SIG-M5 treated with dmso at 0.1 percent for 504 hours (cell line): Measurements from ENCODE around the gene DARS2.
"Not testable (repeated sequence)": the region's sequence is repeated elsewhere in the genome, so short reads cannot be mapped to it uniquely, and the experiment has no call there.

Experiments used
- DNase-seq: peaks from one replicate; lab custom pipeline; 2025; ENCODE audit not compliant: unreplicated experiment; lab: John Stamatoyannopoulos, UW

DARS2 gene

GRCh38 chr1:173862146-173862768, 37.8 kb downstream of the DARS2 start:
- peak; percentile 31 for DNase-seq

DNA sequence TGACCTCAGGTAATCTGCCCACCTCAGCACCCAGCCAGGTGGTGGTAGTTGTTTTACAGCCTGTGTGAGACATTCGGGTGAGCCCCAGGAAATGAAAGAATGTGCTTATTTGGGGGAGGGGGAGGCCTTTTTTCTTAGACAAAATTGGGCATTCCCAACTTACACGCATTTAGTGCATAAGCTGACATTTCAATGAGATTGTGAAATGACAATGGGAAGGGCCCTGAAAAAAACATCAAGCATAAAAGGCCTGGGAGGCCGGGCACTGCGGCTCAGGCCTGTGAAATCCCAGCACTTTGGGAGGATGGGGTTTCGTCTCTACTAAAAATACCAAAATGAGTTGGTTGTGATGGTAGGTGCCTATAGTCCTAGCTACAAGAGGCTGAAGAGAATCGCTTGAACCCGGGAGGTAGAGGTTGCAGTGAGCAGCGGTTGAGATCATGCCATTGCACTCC, 38.3 kb downstream of the DARS2 start:
- no peak for DNase-seq

DNA sequence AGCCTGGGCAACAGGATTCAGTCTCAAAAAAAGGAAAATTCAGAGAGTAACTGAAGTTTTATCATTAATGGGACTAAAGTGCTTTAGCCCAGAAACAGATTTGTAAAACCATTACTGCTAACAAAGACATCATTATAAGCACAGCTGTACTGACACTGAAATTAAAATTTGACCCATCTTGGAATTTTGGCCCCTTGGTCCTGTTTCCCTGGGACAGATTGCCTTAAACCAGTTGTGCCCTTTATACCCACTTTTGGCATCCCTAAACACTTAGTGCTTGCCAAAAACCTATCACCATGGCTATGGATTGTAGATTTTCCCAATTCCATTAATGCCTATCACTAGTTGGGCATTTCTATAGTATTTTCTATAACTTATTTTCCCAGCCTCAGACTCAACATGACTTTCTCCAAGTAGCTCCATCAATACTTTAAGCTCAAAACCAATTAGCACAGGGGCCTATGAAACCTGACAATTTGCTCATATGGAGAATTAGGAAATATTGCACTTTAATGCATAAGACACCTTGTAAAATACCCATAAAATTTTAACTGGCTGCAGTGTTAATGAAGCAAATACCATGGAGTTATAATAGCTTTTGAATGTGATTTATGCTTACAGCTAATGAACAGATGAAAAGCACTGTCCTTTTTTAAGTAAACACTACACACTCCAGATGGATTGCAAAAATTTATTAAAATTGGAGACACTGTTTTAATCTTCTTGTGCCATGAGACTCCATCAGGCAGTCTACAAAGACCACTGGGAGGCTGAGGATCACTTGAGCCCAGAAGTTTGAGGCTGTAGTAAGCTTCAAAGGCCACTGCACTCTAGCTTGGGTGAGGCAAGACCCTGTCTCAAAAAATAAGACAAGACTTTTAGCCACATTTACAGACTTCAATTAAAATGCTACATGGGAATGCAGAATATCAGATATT, 39.0 kb downstream of the DARS2 start:
- no peak for DNase-seq

DNA sequence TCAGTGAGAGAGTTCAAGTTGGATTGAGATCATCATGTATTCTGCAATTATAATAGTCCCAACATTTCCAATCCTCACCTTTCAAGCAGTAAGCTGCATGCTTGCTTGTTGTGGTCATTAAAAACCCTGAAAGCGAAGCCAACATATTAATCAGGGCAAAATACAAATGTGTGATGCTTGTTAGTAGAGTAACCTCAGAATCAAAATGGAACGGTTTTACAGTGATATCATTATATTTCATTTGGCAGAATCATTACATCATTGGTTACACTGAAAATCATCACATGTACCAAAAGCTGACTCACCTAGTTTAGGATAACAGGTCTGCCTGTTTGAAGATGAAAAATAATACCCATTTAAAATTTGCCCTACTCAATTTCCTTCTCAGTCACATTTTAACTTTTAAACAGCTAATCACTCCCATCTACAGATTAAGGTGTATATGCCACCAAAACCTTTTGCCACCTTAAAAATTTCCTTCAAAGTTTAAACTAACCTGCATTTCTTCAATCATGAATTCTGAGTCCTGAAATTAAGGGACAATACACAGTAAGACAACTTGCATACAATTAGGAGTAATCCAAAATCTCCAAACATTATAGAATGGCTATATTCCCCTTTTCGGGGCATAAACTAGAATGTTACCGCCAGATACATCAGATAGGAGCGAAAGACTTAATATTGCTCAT, 39.9 kb downstream of the DARS2 start:
- no peak for DNase-seq

DNA sequence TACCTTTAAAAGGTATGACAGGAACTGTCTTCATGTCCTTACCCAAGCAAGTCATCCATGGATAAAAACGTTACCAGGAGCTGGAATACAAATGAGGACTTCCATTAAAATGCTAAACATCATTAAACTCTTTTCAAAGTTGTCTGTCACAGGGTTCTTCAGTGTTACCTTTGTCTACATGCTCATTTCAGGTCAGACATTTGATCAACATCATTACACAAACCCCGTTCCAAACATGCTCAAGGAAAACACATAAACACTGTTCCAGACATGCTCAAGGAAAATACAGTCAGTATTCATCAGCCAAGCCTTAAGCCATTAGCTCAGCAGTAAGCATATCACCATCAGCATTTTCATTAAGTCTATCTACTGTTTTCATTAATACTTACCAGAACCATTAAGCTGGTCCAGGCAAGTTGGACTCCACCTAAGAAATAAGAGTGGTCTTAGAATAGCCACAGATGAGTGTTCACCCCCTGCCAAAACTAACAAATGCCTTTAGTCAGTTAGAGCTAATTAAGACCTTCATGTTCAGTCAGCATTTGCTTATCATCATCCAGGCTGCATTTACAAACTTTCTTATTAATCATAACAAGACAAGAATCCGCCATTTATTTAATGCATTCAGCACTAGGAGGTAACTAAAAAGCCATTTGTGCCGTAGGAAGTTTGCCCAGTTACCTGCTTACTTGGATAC, 41.1 kb downstream of the DARS2 start:
- no peak for DNase-seq

DNA sequence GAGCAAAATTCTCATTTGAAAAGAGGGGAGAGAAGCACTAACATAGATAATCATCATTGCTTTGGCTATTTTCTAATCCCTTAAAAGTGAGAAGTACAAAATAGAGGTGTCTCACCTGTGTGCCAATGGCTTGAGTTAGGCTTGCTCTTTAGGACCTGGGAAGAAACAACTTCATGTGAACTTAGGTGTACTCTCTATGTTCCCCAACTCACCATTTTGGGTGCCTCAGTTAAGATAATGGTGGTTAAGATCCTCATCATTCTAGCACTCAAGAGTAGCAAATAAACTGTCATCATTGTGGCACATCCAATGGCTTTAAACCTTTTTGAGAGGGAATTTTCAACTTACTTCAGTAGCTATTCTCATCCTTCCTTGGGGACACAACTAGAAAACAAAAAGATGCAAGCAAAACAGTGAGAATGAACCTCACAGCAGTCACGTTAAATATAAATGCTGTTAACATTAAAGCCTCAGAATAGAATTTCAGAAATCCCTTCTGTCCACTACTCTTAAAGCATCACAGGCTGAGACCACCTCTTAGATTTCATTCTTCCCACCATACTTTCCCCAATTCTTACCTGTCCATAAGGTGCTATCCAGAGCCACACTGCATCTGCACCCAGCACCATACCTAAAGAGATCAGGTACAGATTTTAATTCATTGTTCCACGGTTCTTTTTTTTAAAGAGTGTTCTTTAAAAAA, 42.1 kb downstream of the DARS2 start:
- DNase-seq = no peak

DNA sequence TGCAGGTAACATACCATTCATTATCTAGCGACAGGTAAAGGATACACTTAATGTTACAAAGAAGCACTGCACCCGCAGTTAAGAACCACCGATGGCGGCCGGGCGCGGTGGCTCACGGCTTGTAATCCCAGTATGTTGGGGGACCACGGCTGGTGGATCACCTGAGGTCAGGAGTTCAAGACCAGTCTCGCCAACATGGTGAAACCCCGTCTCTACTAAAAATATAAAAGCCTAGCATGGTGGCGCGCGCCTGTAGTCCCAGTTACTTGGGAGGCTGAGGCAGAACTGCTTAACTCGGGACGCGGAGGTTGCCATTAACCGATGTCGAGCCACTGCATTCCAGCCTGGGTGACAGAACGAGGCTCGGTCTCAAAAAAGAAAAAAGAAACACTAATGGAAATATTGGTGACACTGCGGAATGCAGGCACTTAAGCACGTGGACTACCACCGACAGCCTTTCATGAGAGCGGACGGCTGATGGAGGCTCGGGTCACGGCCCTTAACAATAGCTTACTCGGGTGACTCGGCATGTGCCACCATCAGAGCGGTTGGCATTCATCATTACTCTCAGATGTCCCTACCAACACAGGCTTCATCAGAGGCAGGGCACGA, 42.8 kb downstream of the DARS2 start:
- DNase-seq = no peak

DNA sequence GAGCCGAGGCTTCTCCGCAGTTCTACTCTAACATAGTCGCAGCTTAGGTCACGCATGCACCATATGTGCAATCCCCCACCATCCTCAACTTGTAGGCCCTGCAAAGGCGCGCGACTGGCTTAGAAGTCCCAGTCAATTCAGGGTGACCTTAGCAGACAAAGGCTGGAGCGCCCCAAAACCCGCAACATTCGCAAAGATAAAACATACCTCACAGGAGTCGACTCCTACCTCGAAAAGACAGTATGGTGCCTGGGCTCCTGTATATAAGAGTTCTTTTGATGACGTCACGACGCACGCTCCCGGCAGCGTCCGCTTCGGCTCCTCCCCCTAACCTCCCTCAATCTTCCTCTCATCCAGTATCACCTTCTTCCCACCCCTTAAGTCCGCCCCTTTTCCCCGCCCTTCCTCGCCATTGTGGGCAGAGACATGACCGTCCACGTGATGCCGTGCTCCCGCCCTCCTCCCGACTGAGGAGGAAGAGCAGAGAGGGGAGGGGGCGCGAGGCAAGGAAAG, 43.3 kb downstream of the DARS2 start, which contains the start of gene GAS5:
Gene GAS5, minus strand, starts transcription at position 237 of the 513 bp plus-strand sequence.
- peak; percentile 100 for DNase-seq

GRCh38 chr1:173868266-173869020, 44.0 kb downstream of the DARS2 start, which contains the start of gene ZBTB37:
TSS of gene ZBTB37 (plus strand) at chr1:173868380. CDS start at chr1:173870226, 1,846 bp downstream.
- peak; percentile 92 for DNase-seq

DNA sequence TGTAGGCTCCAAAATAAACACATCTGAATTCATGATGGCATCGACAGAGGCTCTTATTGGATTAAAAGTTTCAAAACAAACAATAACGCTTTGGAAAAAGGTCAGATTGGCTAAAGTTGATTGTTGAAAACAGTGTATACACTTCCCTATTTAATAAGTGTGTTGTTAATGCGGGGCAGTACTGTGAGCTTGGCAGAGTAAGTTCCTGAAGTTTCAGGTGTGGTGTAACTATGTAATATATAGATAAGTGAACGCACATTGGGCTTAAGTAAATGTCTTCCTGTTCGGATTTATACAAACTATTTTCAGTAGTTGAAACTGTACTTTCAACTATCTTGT, 44.5 kb downstream of the DARS2 start:
- DNase-seq = peak; percentile 71

DNA sequence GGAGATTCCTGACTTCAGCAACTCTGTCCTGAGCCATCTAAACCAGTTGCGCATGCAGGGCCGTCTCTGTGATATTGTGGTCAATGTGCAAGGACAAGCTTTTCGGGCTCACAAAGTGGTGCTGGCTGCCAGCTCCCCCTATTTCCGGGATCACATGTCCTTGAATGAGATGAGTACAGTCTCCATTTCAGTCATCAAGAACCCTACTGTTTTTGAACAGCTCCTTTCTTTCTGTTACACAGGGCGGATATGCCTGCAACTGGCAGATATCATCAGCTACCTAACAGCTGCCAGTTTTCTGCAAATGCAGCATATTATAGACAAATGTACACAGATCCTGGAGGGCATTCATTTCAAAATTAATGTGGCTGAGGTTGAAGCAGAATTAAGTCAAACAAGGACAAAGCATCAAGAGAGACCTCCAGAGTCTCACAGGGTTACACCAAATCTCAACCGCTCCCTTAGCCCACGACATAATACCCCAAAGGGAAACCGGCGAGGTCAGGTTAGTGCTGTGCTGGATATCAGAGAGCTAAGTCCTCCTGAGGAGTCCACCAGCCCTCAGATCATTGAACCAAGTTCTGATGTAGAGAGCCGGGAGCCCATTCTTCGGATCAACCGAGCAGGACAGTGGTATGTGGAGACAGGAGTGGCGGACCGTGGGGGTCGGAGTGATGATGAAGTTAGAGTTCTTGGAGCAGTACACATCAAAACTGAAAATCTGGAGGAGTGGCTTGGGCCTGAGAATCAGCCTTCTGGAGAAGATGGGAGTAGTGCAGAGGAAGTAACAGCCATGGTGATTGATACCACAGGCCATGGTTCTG, 46.0 kb downstream of the DARS2 start:
- DNase-seq = peak; percentile 17

DNA sequence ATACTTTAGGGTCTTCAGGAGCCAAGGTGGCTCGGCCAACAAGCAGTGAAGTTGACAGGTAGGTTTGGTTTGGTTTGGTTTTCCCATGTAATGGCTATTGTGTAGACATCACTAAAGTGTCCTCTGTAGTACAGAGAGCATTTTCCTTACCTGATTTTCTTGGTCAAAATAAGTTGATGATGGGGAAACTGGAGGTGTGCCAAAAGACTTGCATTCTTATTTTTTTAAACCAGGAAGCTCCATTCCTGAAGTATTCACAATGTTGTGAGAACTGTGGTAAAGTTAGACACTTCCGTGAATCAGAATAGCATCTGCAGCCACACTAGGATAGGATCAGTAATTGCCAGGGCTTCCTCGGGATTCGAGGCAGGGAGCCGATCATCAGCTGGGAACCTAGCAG, 46.6 kb downstream of the DARS2 start:
- DNase-seq = no peak

DNA sequence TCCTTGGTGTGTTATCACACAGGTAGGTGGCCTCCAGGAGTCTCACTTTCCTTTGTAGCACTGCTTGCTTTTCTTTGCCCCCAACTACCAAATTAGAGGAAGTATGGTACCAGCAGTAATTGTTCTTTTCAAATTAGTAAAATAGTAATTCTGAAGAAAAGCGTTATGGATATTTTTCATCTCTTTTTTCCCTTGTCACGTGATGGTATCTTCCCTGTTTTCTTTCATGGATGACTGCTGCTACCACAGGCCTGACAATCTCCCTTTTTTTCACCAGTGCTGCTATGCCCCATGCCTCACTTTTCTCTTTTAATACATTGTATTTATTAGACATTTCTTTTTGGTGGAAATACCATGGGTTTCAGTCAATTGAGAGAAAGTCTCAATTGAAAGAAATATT, 47.0 kb downstream of the DARS2 start:
- DNase-seq = no peak

GRCh38 chr1:173876732-173877131, 52.3 kb downstream of the DARS2 start:
- no peak for DNase-seq

DNA sequence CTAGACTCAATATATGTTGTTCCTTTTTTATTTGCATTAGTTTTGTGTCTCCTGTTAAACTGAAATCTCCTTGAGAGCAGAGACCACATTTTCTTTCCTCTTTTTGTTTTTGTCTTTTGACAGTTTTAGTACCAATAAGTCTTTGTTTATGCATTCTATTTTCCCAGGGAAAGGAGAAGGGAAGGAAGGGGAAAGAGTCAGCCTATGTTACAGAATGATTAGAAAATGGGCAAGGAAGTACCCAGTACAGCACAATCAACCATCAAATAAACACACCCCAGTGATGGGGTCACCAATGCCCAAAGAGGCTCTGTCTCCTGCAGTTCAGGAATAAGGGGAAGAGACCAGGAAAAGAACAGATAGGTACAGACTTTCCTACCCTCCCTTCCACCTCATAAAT, 53.8 kb downstream of the DARS2 start:
- DNase-seq = no peak

DNA sequence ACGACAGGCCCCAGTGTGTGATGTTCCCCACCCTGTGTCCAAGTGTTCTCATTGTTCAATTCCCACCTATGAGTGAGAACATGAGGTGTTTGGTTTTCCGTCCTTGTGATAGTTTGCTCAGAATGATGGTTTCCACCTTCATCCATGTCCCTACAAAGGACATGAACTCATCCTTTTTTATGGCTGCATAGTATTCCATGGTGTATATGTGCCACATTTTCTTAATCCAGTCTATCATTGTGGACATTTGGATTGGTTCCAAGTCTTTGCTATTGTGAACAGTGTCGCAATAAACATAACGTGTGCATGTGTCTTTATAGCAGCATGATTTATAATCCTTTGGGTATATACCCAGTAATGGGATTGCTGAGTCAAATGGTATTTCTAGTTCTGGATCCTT, 56.6 kb downstream of the DARS2 start:
- DNase-seq = not testable (repeated sequence)

- no peak for DNase-seq
Measured at GRCh38 chr1:173884701-173885100, 60.2 kb downstream of the DARS2 start.
